ENCODE results near the gene HTD2.

HTD2 gene

DNA sequence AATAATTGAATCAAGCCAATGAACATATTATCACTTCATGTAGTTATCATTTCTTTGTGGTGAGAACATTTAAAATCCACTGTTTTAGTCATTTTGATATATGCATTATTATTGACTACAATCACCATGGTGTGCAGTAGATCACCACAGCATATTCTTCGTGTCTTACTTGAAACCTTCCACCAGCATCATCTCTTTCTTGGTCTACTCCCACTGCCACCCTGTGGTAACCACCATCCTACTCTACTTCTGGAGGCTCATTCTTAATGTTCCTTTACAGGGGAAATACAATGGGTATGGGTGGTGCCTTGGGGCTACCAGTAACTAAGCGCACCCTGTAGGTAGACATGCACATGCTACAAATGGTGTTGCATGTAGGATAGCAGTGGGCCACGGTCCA lies 51.8 kb downstream of the HTD2 start:
- no peaks in the 10 kb centered on the region for H3K9me3 ChIP-seq (ENCODE audit: severe bottlenecking)
- no peak overlapping the region for H3K27ac ChIP-seq (ENCODE audit: poor library complexity, severe bottlenecking)
- no peak for TF ChIP-seq CTCF (IDR thresholded peaks at IDR 0.05; ENCODE audit: poor library complexity, severe bottlenecking)
- no peak for ATAC-seq (ENCODE audit: low read depth)
- H3K4me3 ChIP-seq (ENCODE audit: severe bottlenecking) = no peak overlapping the region
- DNase-seq (ENCODE audit: low spot score) = no peak
- H3K27me3 ChIP-seq (ENCODE audit: insufficient read depth, poor library complexity, severe bottlenecking) = no peaks in the 10 kb centered on the region
- no peaks in the 10 kb centered on the region for H3K4me1 ChIP-seq (ENCODE audit: insufficient read depth, poor library complexity, severe bottlenecking)
- H3K36me3 ChIP-seq (ENCODE audit: low read depth) = no peaks in the 10 kb centered on the region

DNA sequence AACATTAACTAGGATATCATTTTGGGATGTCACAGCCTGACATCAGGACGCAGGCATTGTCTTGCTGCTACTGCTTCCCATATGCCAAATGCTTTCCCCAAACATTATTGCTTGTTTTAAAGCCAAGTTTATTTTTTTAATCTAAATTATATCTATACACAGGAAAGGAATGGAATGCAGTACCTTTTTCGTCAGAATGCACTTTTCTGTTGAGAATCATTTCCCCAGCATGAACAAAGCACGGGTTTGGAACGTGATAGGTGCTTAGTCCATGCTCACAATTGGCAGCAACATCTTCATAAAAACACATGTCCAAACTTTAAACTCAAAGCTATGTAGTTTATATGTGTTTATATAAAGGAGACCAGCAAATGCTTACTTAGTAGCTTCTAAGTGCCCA lies 52.5 kb downstream of the HTD2 start:
- Histone ChIP-seq H3K4me3 (ENCODE audit: severe bottlenecking) (no peak overlapping the region), H3K4me1 (ENCODE audit: insufficient read depth, poor library complexity, severe bottlenecking) (no peaks in the 10 kb centered on the region), H3K36me3 (ENCODE audit: low read depth) (no peaks in the 10 kb centered on the region), H3K9me3 (ENCODE audit: severe bottlenecking) (no peaks in the 10 kb centered on the region), H3K27me3 (ENCODE audit: insufficient read depth, poor library complexity, severe bottlenecking) (no peaks in the 10 kb centered on the region), H3K27ac (ENCODE audit: poor library complexity, severe bottlenecking) (no peak overlapping the region)
- no peak for TF ChIP-seq CTCF (IDR thresholded peaks at IDR 0.05; ENCODE audit: poor library complexity, severe bottlenecking)
- ATAC-seq (ENCODE audit: low read depth) = no peak
- no peak for DNase-seq (ENCODE audit: low spot score)

DNA sequence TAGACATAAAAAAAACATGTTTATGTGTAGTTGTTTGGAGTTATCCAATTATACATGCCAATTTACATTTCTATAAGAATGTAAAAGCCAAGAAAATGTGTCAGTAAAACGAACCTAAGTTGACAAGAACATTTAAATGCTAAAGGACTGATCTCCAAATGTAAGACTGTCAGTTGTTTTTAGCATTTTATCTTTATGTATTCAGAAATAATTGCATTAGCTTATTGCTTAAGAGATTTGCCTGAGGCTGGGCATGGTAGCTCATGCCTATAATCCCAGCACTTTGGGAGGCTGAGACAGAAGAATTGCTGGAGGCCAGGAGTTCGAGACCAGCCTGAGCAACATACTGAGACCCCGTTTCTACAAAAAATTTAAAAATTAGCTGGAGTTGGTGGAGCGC lies 53.3 kb downstream of the HTD2 start:
- Histone ChIP-seq H3K27me3 (ENCODE audit: insufficient read depth, poor library complexity, severe bottlenecking) (no peaks in the 10 kb centered on the region), H3K4me3 (ENCODE audit: severe bottlenecking) (no peak overlapping the region), H3K36me3 (ENCODE audit: low read depth) (no peaks in the 10 kb centered on the region), H3K27ac (ENCODE audit: poor library complexity, severe bottlenecking) (no peak overlapping the region), H3K4me1 (ENCODE audit: insufficient read depth, poor library complexity, severe bottlenecking) (no peaks in the 10 kb centered on the region), H3K9me3 (ENCODE audit: severe bottlenecking) (no peaks in the 10 kb centered on the region)
- ATAC-seq (ENCODE audit: low read depth) (no peak), DNase-seq (ENCODE audit: low spot score) (no peak)
- no peak for TF ChIP-seq CTCF (IDR thresholded peaks at IDR 0.05; ENCODE audit: poor library complexity, severe bottlenecking)

GRCh38 chr3:58361866-58362265 lies 55.5 kb downstream of the HTD2 start:
- no peaks in the 10 kb centered on the region for H3K27me3 ChIP-seq (ENCODE audit: insufficient read depth, poor library complexity, severe bottlenecking)
- H3K36me3 ChIP-seq (ENCODE audit: low read depth) = no peaks in the 10 kb centered on the region
- no peaks in the 10 kb centered on the region for H3K4me1 ChIP-seq (ENCODE audit: insufficient read depth, poor library complexity, severe bottlenecking)
- DNase-seq (ENCODE audit: low spot score) (no peak), ATAC-seq (ENCODE audit: low read depth) (no peak)
- no peak for TF ChIP-seq CTCF (IDR thresholded peaks at IDR 0.05; ENCODE audit: poor library complexity, severe bottlenecking)
- H3K27ac ChIP-seq (ENCODE audit: poor library complexity, severe bottlenecking) = no peak overlapping the region
- H3K4me3 ChIP-seq (ENCODE audit: severe bottlenecking) = no peak overlapping the region
- no peaks in the 10 kb centered on the region for H3K9me3 ChIP-seq (ENCODE audit: severe bottlenecking)

DNA sequence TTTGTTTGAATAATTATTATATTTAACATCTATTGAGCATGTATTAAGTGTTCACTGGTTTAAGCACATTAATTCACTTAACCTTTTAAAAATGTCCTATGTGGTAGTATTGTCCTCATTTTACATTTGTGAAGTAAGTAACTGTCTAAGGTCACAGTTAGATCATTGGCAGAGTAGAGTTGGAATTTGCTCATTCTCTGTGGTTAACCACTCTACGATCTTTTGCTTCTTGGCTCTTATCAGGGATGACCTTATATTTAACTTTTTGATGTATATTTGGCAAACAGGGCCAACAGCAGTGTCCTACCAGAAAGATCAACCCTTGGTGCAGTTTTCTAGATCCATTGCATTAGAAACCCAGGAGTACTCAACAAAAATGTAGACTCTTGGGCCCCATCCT lies 60.4 kb downstream of the HTD2 start:
- no peak overlapping the region for H3K4me3 ChIP-seq (ENCODE audit: severe bottlenecking)
- H3K9me3 ChIP-seq (ENCODE audit: severe bottlenecking) = no peaks in the 10 kb centered on the region
- H3K36me3 ChIP-seq (ENCODE audit: low read depth) = no peaks in the 10 kb centered on the region
- H3K27me3 ChIP-seq (ENCODE audit: insufficient read depth, poor library complexity, severe bottlenecking) = no peaks in the 10 kb centered on the region
- TF ChIP-seq CTCF (IDR thresholded peaks at IDR 0.05; ENCODE audit: poor library complexity, severe bottlenecking) = no peak
- DNase-seq (ENCODE audit: low spot score) (no peak), ATAC-seq (ENCODE audit: low read depth) (no peak)
- H3K27ac ChIP-seq (ENCODE audit: poor library complexity, severe bottlenecking) = no peak overlapping the region
- no peaks in the 10 kb centered on the region for H3K4me1 ChIP-seq (ENCODE audit: insufficient read depth, poor library complexity, severe bottlenecking)
